Liver (tissue), 9 donors: ENCODE data around the gene MAN1C1. TPM values are rescaled to one million over a fixed set of nuclear protein-coding genes. Genes with fewer than 3 reads are reported as not detected.

Experiments used
- DNase-seq: peaks from one replicate; pipeline ENCODE4 v3.0.0-alpha.2; 2017; ENCODE audit warnings: low spot score
- H3K27ac ChIP-seq, 2 donors: one replicate each; pipeline ENCODE4 v1.7.0; 2013; ENCODE audit warnings: inconsistent platforms in 2 of 2, low read length in 2 of 2, control low read depth in 1 of 2, low read depth in 1 of 2, mild to moderate bottlenecking in 1 of 2
- H3K27me3 ChIP-seq, 4 donors: one replicate each; pipeline versions ENCODE4 v1.6.1 to v1.7.0; 2013; ENCODE audit warnings: low read length in 3 of 4, inconsistent platforms in 1 of 4, mild to moderate bottlenecking in 1 of 4, moderate library complexity in 1 of 4; ENCODE audit not compliant: control insufficient read depth in 4 of 4, insufficient read depth in 4 of 4
- H3K36me3 ChIP-seq, 4 donors: one replicate each; pipeline versions ENCODE4 v1.6.1 to v1.7.0; 2013; ENCODE audit warnings: low read length in 3 of 4, mild to moderate bottlenecking in 3 of 4, low read depth in 1 of 4, moderate library complexity in 1 of 4; ENCODE audit not compliant: control insufficient read depth in 4 of 4, insufficient read depth in 3 of 4
- H3K4me1 ChIP-seq, 4 donors: one replicate each; pipeline versions ENCODE4 v1.6.1 to v1.7.0; 2013; ENCODE audit warnings: low read length in 3 of 4, mild to moderate bottlenecking in 3 of 4, moderate library complexity in 1 of 4; ENCODE audit not compliant: control insufficient read depth in 4 of 4, insufficient read depth in 4 of 4
- H3K4me3 ChIP-seq, 3 donors: one replicate each; pipeline versions ENCODE4 v1.6.1 to v1.7.0; 2013; ENCODE audit warnings: low read length in 3 of 3, control low read depth in 1 of 3, low read depth in 1 of 3, mild to moderate bottlenecking in 1 of 3
- H3K9ac ChIP-seq, 2 donors: one replicate each; pipeline ENCODE4 v1.7.0; 2013; ENCODE audit warnings: low read length in 2 of 2, mild to moderate bottlenecking in 2 of 2, moderate library complexity in 2 of 2, control low read depth in 1 of 2, low read depth in 1 of 2
- H3K9me3 ChIP-seq, 4 donors: one replicate each; pipeline versions ENCODE4 v1.6.1 to v1.7.0; 2013; ENCODE audit warnings: low read length in 3 of 4; ENCODE audit not compliant: control insufficient read depth in 4 of 4
- EGR1 ChIP-seq, 2 donors: IDR thresholded peaks; 2 replicates each; pipeline ENCODE4 v1.6.1; 2016 to 2018; ENCODE audit warnings: antibody characterized with exemption in 2 of 2, low read depth in 2 of 2
- FOXA1 ChIP-seq: IDR thresholded peaks from 2 replicates; pipeline ENCODE4 v1.6.1; 2016; ENCODE audit warnings: antibody characterized with exemption
- FOXA2 ChIP-seq: IDR thresholded peaks from 2 replicates; pipeline ENCODE4 v1.6.1; 2016; ENCODE audit warnings: antibody characterized with exemption
- GABPA ChIP-seq, 2 donors: IDR thresholded peaks in 1 of 2; conservative IDR thresholded peaks in 1 of 2; 2 replicates each; pipeline ENCODE4 v1.6.1; 2016; ENCODE audit warnings: antibody characterized with exemption in 2 of 2, mild to moderate bottlenecking in 1 of 2, moderate library complexity in 1 of 2
- HNF4A ChIP-seq, 2 donors: conservative IDR thresholded peaks; 2 replicates each; pipeline ENCODE4 v1.6.1; 2016; ENCODE audit warnings: antibody characterized with exemption in 2 of 2, mild to moderate bottlenecking in 2 of 2
- HNF4G ChIP-seq: IDR thresholded peaks from 2 replicates; pipeline ENCODE4 v1.6.1; 2016; ENCODE audit warnings: antibody characterized with exemption
- JUND ChIP-seq, 2 donors: IDR thresholded peaks; 2 replicates each; pipeline ENCODE4 v1.6.1; 2016; ENCODE audit warnings: antibody characterized with exemption in 2 of 2
- MAX ChIP-seq: IDR thresholded peaks from 2 replicates; pipeline ENCODE4 v1.6.1; 2016; ENCODE audit warnings: antibody characterized with exemption
- NR2F2 ChIP-seq: IDR thresholded peaks from 2 replicates; pipeline ENCODE4 v1.6.1; 2016; ENCODE audit warnings: antibody characterized with exemption
- RAD21 ChIP-seq, 2 donors: IDR thresholded peaks; 2 replicates each; pipeline ENCODE4 v1.6.1; 2016; ENCODE audit warnings: antibody characterized with exemption in 2 of 2, mild to moderate bottlenecking in 2 of 2
- REST ChIP-seq: IDR thresholded peaks from 2 replicates; pipeline ENCODE4 v1.6.1; 2016; ENCODE audit warnings: antibody characterized with exemption, mild to moderate bottlenecking
- RXRA ChIP-seq, 2 donors: IDR thresholded peaks; 2 replicates each; pipeline ENCODE4 v1.6.1; 2017 to 2018; ENCODE audit warnings: antibody characterized with exemption in 2 of 2, mild to moderate bottlenecking in 1 of 2
- SP1 ChIP-seq: IDR thresholded peaks from 2 replicates; pipeline ENCODE4 v1.6.1; 2018; ENCODE audit warnings: antibody characterized with exemption, mild to moderate bottlenecking
- TAF1 ChIP-seq: conservative IDR thresholded peaks from 2 replicates; pipeline ENCODE4 v1.6.1; 2016; ENCODE audit warnings: antibody characterized with exemption, mild to moderate bottlenecking
- YY1 ChIP-seq: IDR thresholded peaks from 2 replicates; pipeline ENCODE4 v1.6.1; 2016; ENCODE audit warnings: antibody characterized with exemption, mild to moderate bottlenecking
- ZBTB33 ChIP-seq: IDR thresholded peaks from 2 replicates; pipeline ENCODE4 v1.6.1; 2016; ENCODE audit warnings: antibody characterized with exemption
- WGBS: extraction: QIAGEN DNeasy Blood & Tissue Kit; methylation state at CpG from one replicate; pipeline ENCODE4 v1.1.7; 2013; 5-methylcytosine and 5-hydroxymethylcytosine counted together
- polyA plus RNA-seq, 2 donors: library from polyadenylated mRNA; stranded (reverse) in 1 of 2; unstranded in 1 of 2; fragments of 200-250 nt in 1 of 2; fragments of >200 nt in 1 of 2; fragmentation: Nextera tagmentation in 1 of 2; extraction: Ambion mirVana in 1 of 2; gene quantifications; one replicate each; pipeline versions ENCODE4 v1.2.1 to v1.2.3, GENCODE V29; 2013 to 2015
- total RNA-seq, 2 donors: library from RNA; depleted of rRNA; stranded (reverse); fragments of >200 nt; gene quantifications; one replicate each; pipeline ENCODE4 v1.2.3, GENCODE V29; 2014
- TF ChIP-seq, protein P1 (sequence below): fragments of 150-350 bp; IDR thresholded peaks from 2 replicates; pipeline ENCODE4 v1.5.1; 2017; ENCODE audit warnings: improper control_type of control experiment, low read depth, low read length; ENCODE audit not compliant: missing input control
- TF ChIP-seq, protein P2 (sequence below): IDR thresholded peaks from 2 replicates; pipeline ENCODE4 v1.6.1; 2016; ENCODE audit warnings: antibody characterized with exemption
- donor health status: healthy.
- donor health status: healthy.
- donor health status: healthy.
- donor health status: healthy.
- donor health status: healthy.

MAN1C1 gene
- total and polyA plus RNA-seq, 4 donors, result 6.3 to 16.0 (median 8.1) TPM

GRCh38 chr1:25697435-25698217 is 81.0 kb downstream of the MAN1C1 start:
- WGBS, result 86% methylated on average over 10 of the region's 10 CpGs
- H3K9ac ChIP-seq, result no peak overlapping the region
- H3K4me3 ChIP-seq, result no peak overlapping the region
- no peaks in the 10 kb centered on the region for H3K36me3 ChIP-seq
- TF ChIP-seq, protein P1, sequence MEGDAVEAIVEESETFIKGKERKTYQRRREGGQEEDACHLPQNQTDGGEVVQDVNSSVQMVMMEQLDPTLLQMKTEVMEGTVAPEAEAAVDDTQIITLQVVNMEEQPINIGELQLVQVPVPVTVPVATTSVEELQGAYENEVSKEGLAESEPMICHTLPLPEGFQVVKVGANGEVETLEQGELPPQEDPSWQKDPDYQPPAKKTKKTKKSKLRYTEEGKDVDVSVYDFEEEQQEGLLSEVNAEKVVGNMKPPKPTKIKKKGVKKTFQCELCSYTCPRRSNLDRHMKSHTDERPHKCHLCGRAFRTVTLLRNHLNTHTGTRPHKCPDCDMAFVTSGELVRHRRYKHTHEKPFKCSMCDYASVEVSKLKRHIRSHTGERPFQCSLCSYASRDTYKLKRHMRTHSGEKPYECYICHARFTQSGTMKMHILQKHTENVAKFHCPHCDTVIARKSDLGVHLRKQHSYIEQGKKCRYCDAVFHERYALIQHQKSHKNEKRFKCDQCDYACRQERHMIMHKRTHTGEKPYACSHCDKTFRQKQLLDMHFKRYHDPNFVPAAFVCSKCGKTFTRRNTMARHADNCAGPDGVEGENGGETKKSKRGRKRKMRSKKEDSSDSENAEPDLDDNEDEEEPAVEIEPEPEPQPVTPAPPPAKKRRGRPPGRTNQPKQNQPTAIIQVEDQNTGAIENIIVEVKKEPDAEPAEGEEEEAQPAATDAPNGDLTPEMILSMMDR, result no peak
- TF ChIP-seq HNF4A (conservative IDR thresholded peaks at IDR 0.05), result no peak
- TF ChIP-seq TAF1, result no peak
- TF ChIP-seq REST, result no peak
- no peak for TF ChIP-seq HNF4G
- no peak for TF ChIP-seq JUND (IDR thresholded peaks at IDR 0.05)
- TF ChIP-seq GABPA (IDR thresholded peaks at IDR 0.05 in 1 of 2, conservative IDR thresholded peaks at IDR 0.05 in 1 of 2), result no peak
- TF ChIP-seq EGR1 (IDR thresholded peaks at IDR 0.05; ENCODE audit: low read depth in 2 of 2), result no peak
- TF ChIP-seq FOXA1, result no peak
- no peak for TF ChIP-seq ZBTB33
- no peak for TF ChIP-seq RAD21 (IDR thresholded peaks at IDR 0.05)
- no peak for TF ChIP-seq RXRA (IDR thresholded peaks at IDR 0.05)
- TF ChIP-seq YY1, result no peak
- no peak for TF ChIP-seq FOXA2
- TF ChIP-seq, protein P2, sequence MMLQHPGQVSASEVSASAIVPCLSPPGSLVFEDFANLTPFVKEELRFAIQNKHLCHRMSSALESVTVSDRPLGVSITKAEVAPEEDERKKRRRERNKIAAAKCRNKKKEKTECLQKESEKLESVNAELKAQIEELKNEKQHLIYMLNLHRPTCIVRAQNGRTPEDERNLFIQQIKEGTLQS, result no peak
- no peak for TF ChIP-seq SP1
- no peak for TF ChIP-seq NR2F2
- TF ChIP-seq MAX, result no peak
- H3K27me3 ChIP-seq, result no peaks in the 10 kb centered on the region
- no peak overlapping the region for H3K27ac ChIP-seq
- H3K9me3 ChIP-seq, result no peaks in the 10 kb centered on the region
- peaks cover 3 to 21% (median 18%) of the 10 kb centered on the region in 4 donors for H3K4me1 ChIP-seq
- DNase-seq, result no peak
